ENCODE data around the gene FBRSL1. TPM values are rescaled to one million over a fixed set of nuclear protein-coding genes. Genes with fewer than 3 reads are reported as not detected.

Gene FBRSL1
- total RNA-seq, 1 experiment from 2014 or later = 130 TPM

- no peaks in the 10 kb centered on the region for H3K27me3 ChIP-seq (replicated peaks; ENCODE audit: insufficient read depth, low read depth, low read length, poor library complexity)
- POLR2A ChIA-PET (ENCODE audit: low non-redundant PET) = no interaction called here
- CTCF ChIA-PET = interaction anchor here (1.1 kb wide), 1 partner anchor 13 kb away, joined by 3 read pairs; no protein-coding TSS in a partner anchor
- H3K9me3 ChIP-seq (ENCODE audit: low read depth, low read length, poor library complexity, severe bottlenecking) = no peaks in the 10 kb centered on the region
- no TSS peak for BruUV-seq (replicated peaks)
- peaks cover 17% of the 10 kb centered on the region for H3K4me1 ChIP-seq (ENCODE audit: insufficient read depth, low read length, poor library complexity, severe bottlenecking)
- H3K36me3 ChIP-seq (ENCODE audit: insufficient read depth, low read length, poor library complexity, severe bottlenecking) = no peaks in the 10 kb centered on the region
- H3K27ac ChIP-seq (ENCODE audit: low read depth, low read length, poor library complexity, severe bottlenecking) = no peak overlapping the region
- intact Hi-C loops (cut with micrococcal nuclease; ENCODE audit: unreplicated experiment) = no loop called here
- H3K4me3 ChIP-seq (ENCODE audit: low read depth, low read length, poor library complexity, severe bottlenecking) = no peak overlapping the region
- DNase-seq (ENCODE audit: low spot score) = peak; percentile 33
- TF ChIP-seq EZH2 (IDR thresholded peaks at IDR 0.05; ENCODE audit: borderline replicate concordance, low read depth, low read length, poor library complexity, severe bottlenecking) = no peak
- no peak for TF ChIP-seq CTCF (conservative IDR thresholded peaks at IDR 0.05; ENCODE audit: low read depth, low read length)
Observed at GRCh38 chr12:132546647-132547046, 56.7 kb downstream of the FBRSL1 start.

DNA sequence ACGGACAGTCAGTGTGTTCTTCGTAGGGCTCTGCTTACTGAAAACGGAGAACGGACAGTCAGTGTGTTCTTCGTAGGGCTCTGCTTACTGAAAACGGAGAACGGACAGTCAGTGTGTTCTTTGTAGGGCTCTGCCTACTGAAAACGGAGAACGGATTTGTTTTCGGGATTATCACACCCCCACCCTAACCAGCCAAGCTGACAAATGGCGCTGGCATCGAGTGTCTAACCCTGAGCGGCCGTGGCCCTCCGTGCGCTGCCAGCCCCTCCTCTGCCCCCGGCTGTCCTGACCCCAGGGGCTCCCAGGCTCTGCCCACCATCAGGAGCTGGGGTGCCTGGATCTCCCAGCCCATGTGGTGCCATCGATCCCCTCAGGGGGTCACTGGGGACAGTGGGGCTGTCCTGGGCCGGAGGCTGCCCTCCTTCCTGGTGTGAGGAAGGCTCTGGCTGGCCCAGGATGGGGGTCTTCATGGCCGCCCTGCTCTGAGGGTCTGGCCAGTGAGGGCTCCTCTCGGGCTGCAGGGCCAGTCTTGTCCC is 57.3 kb downstream of the FBRSL1 start:
- POLR2A ChIA-PET (ENCODE audit: low non-redundant PET) = no interaction called here
- H3K27me3 ChIP-seq (replicated peaks; ENCODE audit: insufficient read depth, low read depth, low read length, poor library complexity) = no peaks in the 10 kb centered on the region

DNA sequence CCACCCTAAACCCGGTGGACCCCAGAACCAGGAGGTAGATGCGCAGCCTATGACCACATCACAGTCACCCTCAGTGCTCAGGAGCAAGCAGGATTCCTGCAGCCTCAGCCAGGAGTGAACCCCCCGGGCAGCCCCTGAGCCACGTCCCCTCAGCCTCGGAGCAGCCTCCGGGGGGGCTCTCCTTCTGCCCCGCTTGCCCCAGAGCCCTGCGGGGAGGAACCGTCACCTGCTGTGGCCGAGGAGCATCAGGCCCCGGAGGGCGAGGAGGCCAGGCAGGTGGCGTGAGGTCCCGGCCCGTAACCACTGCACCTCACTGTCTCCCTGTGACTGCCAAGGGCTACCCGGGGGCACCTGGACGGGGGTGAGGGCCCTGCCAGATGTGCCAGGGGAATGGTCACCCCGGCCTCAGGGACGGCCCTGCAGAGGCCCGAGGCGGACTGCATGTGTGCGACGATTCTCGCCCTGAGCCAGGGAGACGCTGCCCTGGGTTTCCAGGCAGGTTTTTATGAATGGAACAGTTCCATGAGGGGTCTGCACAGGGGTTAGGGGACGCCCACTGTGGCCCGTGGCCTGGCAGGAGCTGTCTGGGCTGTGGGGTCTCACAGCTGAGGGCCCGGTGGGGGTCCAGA is 58.6 kb downstream of the FBRSL1 start:
- no peak for DNase-seq (ENCODE audit: low spot score)
- ChIA-PET CTCF (no interaction called here), POLR2A (ENCODE audit: low non-redundant PET) (no interaction called here)
- no peaks in the 10 kb centered on the region for H3K27me3 ChIP-seq (replicated peaks; ENCODE audit: insufficient read depth, low read depth, low read length, poor library complexity)
- H3K27ac ChIP-seq (ENCODE audit: low read depth, low read length, poor library complexity, severe bottlenecking) = no peak overlapping the region
- BruUV-seq (replicated peaks) = no TSS peak
- no peaks in the 10 kb centered on the region for H3K9me3 ChIP-seq (ENCODE audit: low read depth, low read length, poor library complexity, severe bottlenecking)
- no peak overlapping the region for H3K4me3 ChIP-seq (ENCODE audit: low read depth, low read length, poor library complexity, severe bottlenecking)
- H3K36me3 ChIP-seq (ENCODE audit: insufficient read depth, low read length, poor library complexity, severe bottlenecking) = no peaks in the 10 kb centered on the region
- intact Hi-C loops (cut with micrococcal nuclease; ENCODE audit: unreplicated experiment) = no loop called here
- no peak for TF ChIP-seq CTCF (conservative IDR thresholded peaks at IDR 0.05; ENCODE audit: low read depth, low read length)
- no peak for TF ChIP-seq EZH2 (IDR thresholded peaks at IDR 0.05; ENCODE audit: borderline replicate concordance, low read depth, low read length, poor library complexity, severe bottlenecking)
- H3K4me1 ChIP-seq (ENCODE audit: insufficient read depth, low read length, poor library complexity, severe bottlenecking) = peaks cover 17% of the 10 kb centered on the region

More for the DNA sequence above, 57.3 kb downstream of the FBRSL1 start:
- CTCF ChIA-PET = interaction anchor here (1.1 kb wide), 1 partner anchor 13 kb away, joined by 3 read pairs; no protein-coding TSS in a partner anchor
- intact Hi-C loops (cut with micrococcal nuclease; ENCODE audit: unreplicated experiment) = no loop called here
- no peak for TF ChIP-seq EZH2 (IDR thresholded peaks at IDR 0.05; ENCODE audit: borderline replicate concordance, low read depth, low read length, poor library complexity, severe bottlenecking)
- no peak for TF ChIP-seq CTCF (conservative IDR thresholded peaks at IDR 0.05; ENCODE audit: low read depth, low read length)
- BruUV-seq (replicated peaks) = no TSS peak
- no peak for DNase-seq (ENCODE audit: low spot score)
- H3K36me3 ChIP-seq (ENCODE audit: insufficient read depth, low read length, poor library complexity, severe bottlenecking) = no peaks in the 10 kb centered on the region
- no peak overlapping the region for H3K4me3 ChIP-seq (ENCODE audit: low read depth, low read length, poor library complexity, severe bottlenecking)
- H3K9me3 ChIP-seq (ENCODE audit: low read depth, low read length, poor library complexity, severe bottlenecking) = no peaks in the 10 kb centered on the region
- H3K4me1 ChIP-seq (ENCODE audit: insufficient read depth, low read length, poor library complexity, severe bottlenecking) = peaks cover 17% of the 10 kb centered on the region
- no peak overlapping the region for H3K27ac ChIP-seq (ENCODE audit: low read depth, low read length, poor library complexity, severe bottlenecking)
